Occipital lobe (tissue), 2 donors: ENCODE results near the gene TBL1XR1. TPM values are rescaled to one million over a fixed set of nuclear protein-coding genes. Genes with fewer than 3 reads are reported as not detected.

Experiments
- DNase-seq: peaks from one replicate; lab custom pipeline; 2025; lab: John Stamatoyannopoulos, UW
- total RNA-seq: library from RNA; depleted of rRNA; stranded (reverse); fragments of >200 nt; gene quantifications from one replicate; pipeline ENCODE4 v1.2.3, GENCODE V29; 2014

The TBL1XR1 gene
- total RNA-seq, 1 donor from 2014 or later: 358 TPM

GRCh38 chr3:177066068-177066467 is 131.2 kb downstream of the TBL1XR1 start:
- DNase-seq: no peak

GRCh38 chr3:177065285-177066033 is 131.8 kb downstream of the TBL1XR1 start:
- no peak for DNase-seq

GRCh38 chr3:177062052-177062732 is 135.1 kb downstream of the TBL1XR1 start:
- no peak for DNase-seq

- no peak for DNase-seq
These were observed 135.9 kb downstream of the TBL1XR1 start for GRCh38 chr3:177061369-177061768.

GRCh38 chr3:177060492-177060891 is 136.8 kb downstream of the TBL1XR1 start:
- DNase-seq: no peak

DNA sequence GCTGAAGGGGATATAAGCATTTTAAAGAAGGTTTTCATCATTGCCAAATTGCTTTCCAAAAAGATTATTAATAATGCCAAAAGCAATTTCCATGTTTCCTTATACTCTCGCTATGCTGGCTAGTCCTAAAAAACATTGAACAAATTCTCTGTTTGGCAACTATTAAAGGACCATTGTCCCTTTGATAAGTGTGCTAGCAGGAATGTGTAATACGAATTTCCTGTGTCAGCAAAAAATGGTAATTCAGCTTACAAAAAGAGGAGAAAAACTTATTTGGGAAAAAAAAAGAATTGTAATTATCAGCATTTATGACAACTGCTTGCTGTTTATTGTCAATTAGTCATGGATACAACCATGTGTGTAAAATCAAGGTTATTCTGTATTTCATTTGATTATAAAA is 138.6 kb downstream of the TBL1XR1 start:
- no peak for DNase-seq

GRCh38 chr3:177057768-177058167 is 139.5 kb downstream of the TBL1XR1 start:
- no peak for DNase-seq

GRCh38 chr3:177056927-177057326 is 140.4 kb downstream of the TBL1XR1 start:
- no peak for DNase-seq

GRCh38 chr3:177055605-177056571 is 141.4 kb downstream of the TBL1XR1 start:
- DNase-seq: no peak

- DNase-seq: no peak
These were observed 144.2 kb downstream of the TBL1XR1 start for GRCh38 chr3:177053107-177053506.

DNA sequence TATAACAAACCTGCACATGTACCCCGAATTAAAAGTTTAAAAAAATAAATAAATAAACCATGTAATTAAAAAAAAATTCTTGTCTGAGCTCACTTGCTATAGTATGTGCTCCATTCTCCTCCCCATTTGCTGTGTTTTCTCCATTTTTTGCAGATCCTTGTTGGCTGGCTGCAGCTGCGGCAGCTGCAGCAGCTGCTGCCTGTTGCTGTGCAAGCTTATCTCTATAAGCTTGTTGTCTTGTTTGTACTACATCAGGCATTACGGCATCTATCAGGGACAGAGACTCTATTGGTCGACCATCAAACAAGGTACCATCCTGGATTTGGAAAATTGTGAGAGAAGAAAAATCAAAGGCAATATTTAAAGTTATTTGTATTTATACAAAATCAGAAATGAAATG is 145.9 kb downstream of the TBL1XR1 start:
- peak; percentile 9 for DNase-seq

DNA sequence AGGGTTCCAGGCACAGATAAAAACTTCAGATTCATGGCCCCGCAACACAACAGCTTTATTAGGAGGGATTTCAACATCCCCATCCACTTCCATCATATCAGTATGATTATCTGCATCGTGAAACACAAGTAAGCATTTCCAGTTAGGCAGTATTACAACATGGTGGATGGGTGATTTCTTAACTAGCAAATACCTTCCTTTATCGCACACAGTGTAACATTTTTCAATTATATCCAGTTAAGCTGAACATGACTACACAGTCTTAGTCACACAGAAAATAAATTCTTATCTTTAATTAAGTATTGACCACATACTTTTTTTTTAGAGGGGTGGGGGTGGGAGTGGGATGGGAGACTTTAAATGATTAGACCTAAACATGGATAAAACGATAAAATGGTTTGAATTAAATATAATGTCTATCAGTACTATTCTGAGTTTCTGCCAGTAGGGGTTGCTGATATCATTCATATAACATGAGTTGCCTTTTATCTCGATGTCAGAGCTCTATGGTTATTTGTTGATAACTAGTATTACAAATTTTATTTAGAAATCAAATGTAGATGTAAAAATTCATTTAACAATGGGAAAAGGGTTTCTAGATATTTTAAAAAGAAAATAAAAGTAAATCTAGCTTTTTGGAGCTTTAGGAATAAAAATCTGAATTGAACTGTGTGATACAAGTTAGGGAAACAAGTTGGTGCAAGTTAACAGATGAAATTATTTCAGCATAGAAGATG is 146.6 kb downstream of the TBL1XR1 start:
- no peak for DNase-seq

DNA sequence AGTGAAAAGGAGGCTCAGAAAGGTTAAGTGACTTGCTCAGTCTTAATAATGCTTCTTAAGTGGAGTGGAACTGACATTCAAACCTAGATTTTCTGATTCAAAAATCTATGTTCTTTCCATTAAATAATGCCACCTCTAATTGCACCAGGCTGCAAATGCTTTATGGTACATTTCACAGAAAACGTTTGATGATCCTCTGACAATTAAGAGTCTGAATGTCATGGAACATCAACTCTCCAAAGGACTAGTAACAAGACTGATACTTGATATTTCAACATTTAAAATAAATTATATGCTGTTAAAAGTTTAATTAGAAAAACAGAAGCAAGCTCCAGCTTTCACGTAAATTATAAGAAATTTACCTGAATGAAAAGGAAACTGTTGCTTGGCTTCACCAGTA is 151.5 kb downstream of the TBL1XR1 start:
- no peak for DNase-seq

DNA sequence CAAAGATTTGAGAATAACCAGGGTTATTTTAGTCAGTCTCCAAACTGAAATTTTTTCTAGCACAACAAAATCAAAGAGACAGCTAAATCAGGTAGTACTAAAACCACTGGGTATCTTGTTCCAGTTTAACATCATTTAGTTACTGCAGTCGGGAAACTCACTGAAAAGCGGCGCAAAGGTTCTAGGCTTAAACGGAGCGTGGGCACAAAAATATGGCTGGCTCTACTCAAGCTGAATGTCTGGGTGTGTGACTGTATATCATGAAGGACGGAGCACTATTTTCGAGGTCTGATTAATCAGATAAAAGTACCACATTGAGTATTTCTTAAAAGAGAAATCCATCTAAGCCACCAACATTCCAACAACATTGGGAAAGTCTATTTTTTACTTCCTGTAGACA is 152.1 kb downstream of the TBL1XR1 start:
- no peak for DNase-seq

DNA sequence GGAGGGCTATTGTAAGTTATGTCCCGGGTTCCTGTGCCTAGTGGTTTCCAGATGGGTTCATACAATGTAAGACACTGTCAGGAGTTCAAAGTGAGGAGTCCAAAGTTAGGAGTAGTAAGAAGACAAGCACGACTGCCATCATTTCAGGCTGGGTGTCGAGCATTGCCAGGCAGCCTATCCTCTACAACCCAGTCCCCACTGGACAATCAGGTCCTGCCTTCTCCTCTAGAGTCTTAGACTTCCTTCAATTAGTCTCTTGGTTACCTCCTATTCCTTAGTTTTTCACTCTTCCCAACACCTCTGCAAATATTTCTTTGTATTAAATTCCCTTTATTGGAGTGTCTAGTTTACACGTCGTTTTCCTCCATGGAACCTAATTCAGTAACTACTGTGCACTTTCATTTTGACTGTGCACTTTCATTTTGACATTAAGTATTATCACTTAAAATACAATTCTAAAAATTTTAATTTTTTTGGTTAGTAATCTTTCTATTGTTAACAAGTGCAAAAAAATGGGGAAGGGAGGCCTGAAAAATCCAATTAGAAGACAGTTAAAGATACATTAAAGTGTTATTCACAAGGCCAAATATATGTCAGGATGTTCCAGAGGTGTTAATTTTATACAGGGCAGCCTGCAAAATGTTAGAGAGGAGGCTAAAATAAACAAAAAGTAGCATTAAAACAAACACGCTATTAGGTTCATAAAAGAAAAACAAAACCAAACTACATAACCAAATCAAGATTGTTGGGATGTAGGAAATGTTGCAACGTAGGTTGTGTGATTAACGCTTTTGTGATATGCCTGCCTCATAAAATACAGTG is 155.3 kb downstream of the TBL1XR1 start:
- DNase-seq: no peak

DNA sequence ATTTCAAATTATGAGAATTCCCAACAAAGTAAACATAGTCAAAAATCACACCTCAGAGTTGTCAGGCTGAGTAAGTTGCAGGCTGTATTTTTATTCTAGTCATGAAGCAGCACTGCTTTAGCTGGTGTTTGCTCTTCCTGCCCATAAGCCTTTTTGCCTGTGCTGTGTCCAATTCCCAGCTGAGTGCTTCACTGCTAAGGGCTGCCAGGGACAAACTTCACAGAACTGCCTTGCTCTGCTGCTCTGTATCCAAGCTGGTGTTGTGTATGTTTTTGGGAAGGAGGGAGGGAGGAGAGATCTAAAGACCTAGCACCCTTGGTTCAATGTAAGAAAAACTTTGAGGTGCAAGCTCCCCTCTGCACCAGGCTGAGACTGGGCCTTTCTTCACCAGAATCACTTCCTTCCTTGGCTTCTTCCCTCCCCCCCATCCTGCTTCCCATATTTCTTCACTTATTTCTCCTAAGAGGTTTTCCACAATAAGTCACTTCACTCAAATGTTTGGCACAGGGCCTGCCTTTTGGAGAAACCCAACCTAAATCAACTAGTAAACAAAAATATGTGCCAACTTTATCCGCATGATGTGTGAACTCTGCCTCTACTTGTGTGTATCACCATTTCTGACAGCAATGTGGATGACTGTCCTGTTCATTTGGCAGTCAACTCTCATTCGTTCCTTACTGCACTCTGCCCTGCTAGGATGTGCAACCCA is 156.1 kb downstream of the TBL1XR1 start:
- DNase-seq: no peak

DNA sequence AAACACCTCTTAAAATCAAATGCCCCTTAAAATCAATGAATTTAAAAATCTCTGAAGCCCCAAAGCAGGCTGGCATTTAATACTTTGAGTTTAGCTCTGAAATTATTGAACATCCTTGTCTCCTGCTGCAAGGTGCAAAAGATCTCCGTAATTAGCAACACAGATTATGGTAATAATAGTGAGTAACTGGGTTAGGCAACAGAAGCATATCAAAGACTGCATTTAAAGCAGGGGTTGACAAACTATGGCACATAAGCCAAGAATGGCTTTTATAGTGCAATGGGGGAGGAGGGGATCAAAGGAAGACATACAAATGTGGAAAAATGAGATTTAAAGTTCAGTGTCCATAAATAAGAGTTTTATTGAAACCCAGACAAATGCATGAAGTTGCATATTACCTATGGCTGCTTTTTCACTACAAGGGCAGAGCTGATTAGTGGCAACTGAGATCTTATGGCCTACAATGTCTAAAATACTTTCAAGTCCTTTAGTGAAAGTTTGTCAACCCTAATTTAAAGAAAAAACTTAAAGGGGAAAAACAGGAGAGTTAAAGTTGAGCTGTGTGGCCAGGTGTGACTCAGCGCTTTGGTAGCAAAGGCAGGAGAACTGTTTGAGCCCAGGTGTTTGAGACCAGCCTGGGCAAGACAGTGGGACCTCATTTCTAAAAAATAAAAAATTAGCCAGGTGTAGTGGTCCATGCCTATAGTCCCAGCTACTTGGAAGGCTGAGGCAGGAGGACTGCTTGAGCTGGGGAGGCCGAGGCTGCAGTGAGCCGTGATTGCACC is 157.6 kb downstream of the TBL1XR1 start:
- no peak for DNase-seq

GRCh38 chr3:177037241-177037640 is 160.0 kb downstream of the TBL1XR1 start:
- DNase-seq: no peak

GRCh38 chr3:177035676-177036075 is 161.6 kb downstream of the TBL1XR1 start:
- no peak for DNase-seq
